ENCODE data around the gene NLRP9.

NLRP9 gene

DNA sequence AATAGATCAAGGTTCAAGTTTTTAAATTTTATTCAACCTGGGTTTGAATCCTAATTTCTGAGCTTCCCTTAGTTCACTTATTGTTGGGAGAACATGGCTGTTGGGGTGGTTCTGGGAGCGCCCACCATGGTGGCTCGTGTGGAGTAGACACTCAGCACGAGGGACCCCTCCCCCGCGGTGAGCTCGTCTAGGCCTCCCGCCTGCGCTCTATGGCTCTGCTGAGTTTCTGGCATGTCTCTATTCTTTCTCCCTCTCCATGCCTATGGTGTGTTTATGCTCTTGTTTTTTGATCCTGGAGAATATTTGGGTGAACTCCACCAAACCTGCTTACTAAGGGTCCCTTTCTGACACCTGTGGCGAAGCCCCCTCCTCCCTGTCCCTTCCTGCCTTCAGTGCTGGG, 64.7 kb downstream of the NLRP9 start:
- no peak for DNase-seq (ENCODE audit: low read depth)

GRCh38 chr19:55672418-55672817, 65.8 kb downstream of the NLRP9 start:
- DNase-seq (ENCODE audit: low read depth): no peak

DNA sequence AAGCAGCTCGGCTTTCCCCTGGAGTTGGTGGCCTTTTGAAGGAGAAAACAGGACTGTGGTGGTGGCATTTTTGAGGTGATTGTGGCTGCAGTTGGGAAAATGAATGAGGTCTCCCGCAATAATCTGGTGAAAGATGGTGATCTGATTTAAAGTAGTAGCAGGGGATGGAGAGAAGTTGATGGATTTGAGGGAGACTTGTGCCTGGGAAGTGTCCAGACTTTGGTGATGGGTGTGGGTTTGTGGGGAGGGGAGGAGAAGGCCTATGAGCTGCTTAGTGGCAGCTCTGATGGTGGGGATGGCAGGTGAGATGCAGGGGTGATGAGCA, 67.2 kb downstream of the NLRP9 start:
- DNase-seq (ENCODE audit: low read depth): no peak

GRCh38 chr19:55670280-55671053, 67.7 kb downstream of the NLRP9 start:
- DNase-seq (ENCODE audit: low read depth): no peak

DNA sequence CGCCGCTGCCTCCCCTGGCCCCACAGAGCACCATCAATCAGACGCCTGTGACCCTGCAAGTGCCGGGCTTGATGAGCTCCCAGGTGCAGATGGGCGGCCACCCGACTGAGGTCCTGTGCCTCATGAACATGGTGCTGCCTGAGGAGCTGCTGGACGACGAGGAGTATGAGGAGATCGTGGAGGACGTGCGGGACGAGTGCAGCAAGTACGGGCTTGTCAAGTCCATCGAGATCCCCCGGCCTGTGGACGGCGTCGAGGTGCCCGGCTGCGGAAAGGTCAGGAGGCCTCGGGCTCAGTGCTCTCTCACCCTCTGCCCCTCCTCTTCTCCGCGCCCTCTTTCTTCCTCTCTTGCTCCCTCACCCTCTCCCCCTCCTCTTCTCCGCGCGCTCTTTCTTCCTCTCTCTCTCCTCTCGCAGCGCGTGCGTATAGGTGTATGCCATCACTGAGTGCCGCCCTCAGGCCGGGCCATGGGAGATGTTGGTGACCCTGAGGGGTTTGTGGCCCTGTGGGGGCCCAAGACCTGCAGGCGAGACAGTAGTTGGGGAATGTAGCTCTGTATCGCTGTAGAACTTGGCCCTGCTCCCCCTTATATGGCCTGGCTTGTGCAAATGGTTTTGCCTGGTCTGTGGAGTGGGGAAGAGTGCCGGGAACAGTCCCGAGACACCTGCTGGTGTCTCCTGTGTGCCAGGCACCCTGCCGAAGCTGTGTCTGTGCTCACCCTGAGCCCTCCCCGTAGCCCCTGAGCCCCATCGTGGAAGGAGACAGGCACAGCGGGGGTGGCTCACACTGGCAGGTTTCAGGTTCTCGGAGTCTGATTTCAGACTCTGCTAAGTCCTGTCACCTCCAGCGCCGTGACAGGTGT, 68.6 kb downstream of the NLRP9 start:
- no peak for DNase-seq (ENCODE audit: low read depth)

DNA sequence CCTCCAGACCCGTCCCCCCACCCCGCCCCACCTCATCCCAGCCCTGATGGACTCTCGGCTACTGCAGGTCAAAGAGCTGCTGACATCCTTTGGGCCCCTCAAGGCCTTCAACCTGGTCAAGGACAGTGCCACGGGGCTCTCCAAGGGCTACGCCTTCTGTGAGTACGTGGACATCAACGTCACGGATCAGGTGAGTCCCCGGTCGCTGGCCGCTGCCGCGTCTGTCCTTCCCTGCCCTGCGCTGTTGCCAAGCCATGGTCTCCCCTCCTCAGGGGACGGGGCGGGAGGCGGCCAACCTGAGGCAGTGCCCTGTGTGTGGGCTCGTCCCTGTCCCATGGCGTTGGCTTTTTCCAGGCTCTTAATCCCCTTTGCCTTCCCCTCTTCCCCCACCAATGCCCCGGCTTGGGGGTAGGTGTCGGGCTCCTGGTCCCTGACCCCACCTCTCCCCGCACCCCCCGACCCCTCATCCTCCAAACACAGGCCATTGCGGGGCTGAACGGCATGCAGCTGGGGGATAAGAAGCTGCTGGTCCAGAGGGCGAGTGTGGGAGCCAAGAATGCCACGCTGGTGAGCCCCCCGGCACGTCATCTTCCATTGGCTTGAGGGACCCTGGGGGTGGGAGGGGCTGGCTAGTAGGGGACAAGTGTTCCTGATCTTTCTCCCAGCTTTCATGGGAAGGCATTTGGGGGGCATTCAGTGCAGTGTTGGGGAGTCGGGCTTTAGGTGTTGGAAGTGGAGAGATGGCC, 69.4 kb downstream of the NLRP9 start:
- DNase-seq (ENCODE audit: low read depth): no peak

DNA sequence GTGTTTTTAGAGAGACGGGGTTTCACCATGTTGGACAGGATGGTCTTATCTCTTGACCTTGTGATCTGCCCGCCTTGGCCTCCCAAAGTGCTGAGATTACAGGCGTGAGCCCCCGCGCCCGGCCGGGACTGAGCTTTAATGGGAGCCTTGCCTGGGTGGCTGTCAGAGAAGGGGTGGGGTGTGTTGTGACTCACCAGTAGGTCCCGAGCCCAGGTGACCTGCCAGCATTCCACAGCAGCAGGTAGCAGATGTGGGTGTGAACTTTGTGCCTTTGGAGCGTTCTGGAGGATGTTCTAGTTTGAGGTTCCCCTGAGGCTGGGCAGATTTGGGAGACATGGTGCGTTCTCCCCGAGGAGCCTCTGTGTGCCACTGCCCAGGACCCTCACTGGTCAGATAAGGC, 70.2 kb downstream of the NLRP9 start:
- no peak for DNase-seq (ENCODE audit: low read depth)

GRCh38 chr19:55667511-55667910, 70.7 kb downstream of the NLRP9 start:
- DNase-seq (ENCODE audit: low read depth): no peak

- DNase-seq (ENCODE audit: low read depth): no peak
These were observed 71.2 kb downstream of the NLRP9 start for GRCh38 chr19:55667006-55667381.

DNA sequence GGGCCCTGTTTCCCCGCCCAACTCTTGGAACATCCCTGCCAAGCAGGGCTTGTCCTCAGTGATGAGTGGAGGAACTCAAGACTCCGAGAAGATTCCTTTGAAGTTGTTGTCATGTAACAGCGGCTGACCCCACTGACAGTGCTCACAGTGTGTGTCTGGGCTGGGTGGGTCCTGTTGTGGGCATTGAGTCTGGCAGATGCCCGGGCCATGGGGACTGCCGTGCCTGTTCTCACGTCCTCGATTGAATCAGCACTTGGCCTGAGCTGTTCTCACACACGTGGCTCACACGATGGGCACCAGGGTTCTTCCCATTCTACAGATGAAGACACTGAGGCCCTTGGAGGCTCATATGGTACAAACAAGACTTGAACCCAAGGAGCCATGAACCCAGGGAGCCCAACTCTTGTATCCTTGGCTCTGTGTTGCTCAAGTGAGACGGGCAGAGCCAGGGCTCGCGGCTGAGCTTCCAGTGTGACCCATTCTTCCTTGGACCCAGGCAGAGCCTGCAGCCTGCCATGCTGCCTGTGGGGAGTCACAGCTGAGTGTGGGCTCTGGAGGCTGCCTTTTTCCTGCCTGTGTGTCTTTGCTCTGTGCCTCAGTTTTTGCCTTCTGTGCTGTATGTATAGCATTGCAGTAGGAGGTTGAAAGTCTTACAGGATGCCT, 71.7 kb downstream of the NLRP9 start:
- no peak for DNase-seq (ENCODE audit: low read depth)

- no peak for DNase-seq (ENCODE audit: low read depth)
These were observed 74.2 kb downstream of the NLRP9 start for GRCh38 chr19:55663846-55664536.

GRCh38 chr19:55661826-55662225, 76.4 kb downstream of the NLRP9 start:
- DNase-seq (ENCODE audit: low read depth): no peak

- no peak for DNase-seq (ENCODE audit: low read depth)
These were observed 77.2 kb downstream of the NLRP9 start for GRCh38 chr19:55660991-55661390.

DNA sequence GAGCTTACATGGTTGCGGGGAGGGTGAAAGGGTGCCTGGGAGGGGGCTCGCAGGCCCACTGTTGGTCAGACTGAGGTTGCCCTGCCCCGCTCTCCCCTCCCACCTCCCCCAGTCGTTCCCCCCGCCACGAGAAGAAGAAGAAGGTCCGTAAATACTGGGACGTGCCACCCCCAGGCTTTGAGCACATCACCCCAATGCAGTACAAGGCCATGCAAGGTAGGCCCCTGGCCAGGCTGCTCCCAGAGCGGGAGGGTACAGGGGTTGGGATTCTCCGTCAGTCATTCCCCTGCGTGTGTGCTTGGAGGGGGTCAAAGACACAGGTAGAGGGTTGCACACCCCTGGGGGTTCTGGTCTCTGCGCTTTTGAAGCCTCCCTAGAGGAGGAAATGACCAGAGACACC, 77.8 kb downstream of the NLRP9 start:
- no peak for DNase-seq (ENCODE audit: low read depth)

GRCh38 chr19:55659822-55660221, 78.4 kb downstream of the NLRP9 start:
- DNase-seq (ENCODE audit: low read depth): no peak

- DNase-seq (ENCODE audit: low read depth): no peak
These were observed 79.2 kb downstream of the NLRP9 start for GRCh38 chr19:55658846-55659459.
